Trophoblast cell (in vitro differentiated cells and primary cell): ENCODE results near the gene TMEM132C.

ENCODE experiments used
- DNase-seq, 2 donors: peaks; one replicate each; pipeline ENCODE4 v3.0.0-alpha.2; 2016
- H2AFZ ChIP-seq: 2 replicates; pipeline ENCODE4 v1.6.1; 2013; ENCODE audit warnings: low read length, moderate library complexity, mild to moderate bottlenecking; ENCODE audit not compliant: insufficient read depth, poor library complexity
- H2AK5ac ChIP-seq: 2 replicates; pipeline ENCODE4 v1.6.1; 2013; ENCODE audit warnings: mild to moderate bottlenecking, low read length
- H2BK120ac ChIP-seq: 2 replicates; pipeline ENCODE4 v1.6.1; 2013; ENCODE audit warnings: low read length, mild to moderate bottlenecking, moderate library complexity; ENCODE audit not compliant: insufficient read depth, poor library complexity
- H2BK12ac ChIP-seq: 2 replicates; pipeline ENCODE4 v1.6.1; 2013; ENCODE audit warnings: mild to moderate bottlenecking, low read length, moderate library complexity
- H2BK5ac ChIP-seq: 2 replicates; pipeline ENCODE4 v1.6.1; 2013; ENCODE audit warnings: low read length, low read depth, moderate library complexity, mild to moderate bottlenecking; ENCODE audit not compliant: poor library complexity
- H3K14ac ChIP-seq: 2 replicates; pipeline ENCODE4 v1.6.1; 2013; ENCODE audit warnings: mild to moderate bottlenecking, low read length
- H3K18ac ChIP-seq: 2 replicates; pipeline ENCODE4 v1.6.1; 2013; ENCODE audit warnings: mild to moderate bottlenecking, low read length
- H3K23ac ChIP-seq: 2 replicates; pipeline ENCODE4 v1.6.1; 2013; ENCODE audit warnings: low read length
- H3K27ac ChIP-seq: 2 replicates; pipeline ENCODE4 v1.5.1; 2013; ENCODE audit warnings: low read depth, mild to moderate bottlenecking, inconsistent platforms, low read length, moderate library complexity
- H3K27me3 ChIP-seq: 2 replicates; pipeline ENCODE4 v1.6.1; 2013; ENCODE audit warnings: inconsistent platforms, mild to moderate bottlenecking, low read length, moderate library complexity; ENCODE audit not compliant: insufficient read depth
- H3K36me3 ChIP-seq, 2 experiments: 1 replicate in 1 of 2; 2 replicates in 1 of 2; pipeline ENCODE4 v1.6.1; 2013; ENCODE audit warnings: low read length in 2 of 2, mild to moderate bottlenecking in 2 of 2, moderate library complexity in 1 of 2; ENCODE audit not compliant: insufficient read depth in 2 of 2, control insufficient read depth in 1 of 2
- H3K4ac ChIP-seq: 2 replicates; pipeline ENCODE4 v1.6.1; 2013; ENCODE audit warnings: low read depth, mild to moderate bottlenecking, low read length, moderate library complexity
- H3K4me1 ChIP-seq, 2 experiments: 1 replicate in 1 of 2; 2 replicates in 1 of 2; pipeline ENCODE4 v1.6.1; 2013; ENCODE audit warnings: low read length in 2 of 2, mild to moderate bottlenecking in 2 of 2, moderate library complexity in 1 of 2; ENCODE audit not compliant: insufficient read depth in 2 of 2, control insufficient read depth in 1 of 2
- H3K4me2 ChIP-seq: 2 replicates; pipeline ENCODE4 v1.6.1; 2013; ENCODE audit warnings: inconsistent platforms, mild to moderate bottlenecking, low read length, moderate library complexity
- H3K4me3 ChIP-seq: 2 replicates; pipeline ENCODE4 v1.5.1; 2013; ENCODE audit warnings: mild to moderate bottlenecking, low read depth, low read length, inconsistent platforms
- H3K79me1 ChIP-seq: one replicate; pipeline ENCODE4 v1.6.1; 2013; ENCODE audit warnings: low read length
- H3K79me2 ChIP-seq: 2 replicates; pipeline ENCODE4 v1.6.1; 2013; ENCODE audit warnings: low read length, mild to moderate bottlenecking; ENCODE audit not compliant: control insufficient read depth, insufficient read depth, poor library complexity
- H3K9ac ChIP-seq: 2 replicates; pipeline ENCODE4 v1.6.1; 2013; ENCODE audit warnings: mild to moderate bottlenecking, low read length
- H3K9me3 ChIP-seq: 2 replicates; pipeline ENCODE4 v1.6.1; 2013; ENCODE audit warnings: low read depth, mild to moderate bottlenecking, control low read depth, inconsistent platforms, low read length; ENCODE audit not compliant: insufficient read depth
- H4K12ac ChIP-seq: 2 replicates; pipeline ENCODE4 v1.6.1; 2013; ENCODE audit warnings: low read depth, mild to moderate bottlenecking, low read length, moderate library complexity
- H4K8ac ChIP-seq: 2 replicates; pipeline ENCODE4 v1.6.1; 2013; ENCODE audit warnings: low read depth, mild to moderate bottlenecking, low read length, moderate library complexity
- H4K91ac ChIP-seq: one replicate; pipeline ENCODE4 v1.6.1; 2013; ENCODE audit warnings: low read depth, mild to moderate bottlenecking, low read length, moderate library complexity
- WGBS: extraction: QIAGEN DNeasy Blood & Tissue Kit; methylation state at CpG from one replicate; pipeline ENCODE4 v1.1.7; 2013; ENCODE audit warnings: missing lambda C conversion rate; ENCODE audit not compliant: insufficient read length, insufficient coverage; ENCODE audit errors: extremely low coverage; 5-methylcytosine and 5-hydroxymethylcytosine counted together

The TMEM132C gene

GRCh38 chr12:128699106-128699505 lies 432.1 kb downstream of the TMEM132C start:
- H2BK120ac ChIP-seq = no peak overlapping the region
- WGBS = no CpG with 5 or more reads among the region's 4 CpGs
- no peak overlapping the region for H3K27ac ChIP-seq

GRCh38 chr12:128702371-128702770 lies 435.4 kb downstream of the TMEM132C start:
- H3K4me3 ChIP-seq = no peak overlapping the region
- no peak overlapping the region for H2BK120ac ChIP-seq
- H4K91ac ChIP-seq = no peak overlapping the region
- H4K12ac ChIP-seq = no peak overlapping the region
- no peak overlapping the region for H2BK5ac ChIP-seq
- H3K9ac ChIP-seq = no peak overlapping the region
- H3K9me3 ChIP-seq = peaks cover under 1% of the 10 kb centered on the region
- no peak overlapping the region for H3K18ac ChIP-seq
- no peak overlapping the region for H2AK5ac ChIP-seq
- no peak overlapping the region for H3K23ac ChIP-seq
- WGBS = no CpG with 5 or more reads among the region's 5 CpGs
- H3K36me3 ChIP-seq = no peaks in the 10 kb centered on the region
- H3K27ac ChIP-seq = no peak overlapping the region
- no peak overlapping the region for H3K14ac ChIP-seq
- H3K27me3 ChIP-seq = no peaks in the 10 kb centered on the region
- no peak overlapping the region for H4K8ac ChIP-seq
- no peak overlapping the region for H3K4ac ChIP-seq
- no peaks in the 10 kb centered on the region for H3K79me1 ChIP-seq
- no peaks in the 10 kb centered on the region for H3K79me2 ChIP-seq
- no peak overlapping the region for H2BK12ac ChIP-seq
- no peak for DNase-seq
- no peak overlapping the region for H2AFZ ChIP-seq
- H3K4me1 ChIP-seq = no peaks in the 10 kb centered on the region
- no peak overlapping the region for H3K4me2 ChIP-seq

More at GRCh38 chr12:128699106-128699505, 432.1 kb downstream of the TMEM132C start:
- Histone ChIP-seq H3K79me1 (no peaks in the 10 kb centered on the region), H4K12ac (no peak overlapping the region), H3K14ac (no peak overlapping the region), H3K4me2 (no peak overlapping the region), H3K27me3 (no peaks in the 10 kb centered on the region), H4K91ac (no peak overlapping the region), H3K4me1 (no peaks in the 10 kb centered on the region), H2BK5ac (no peak overlapping the region), H2BK12ac (no peak overlapping the region), H4K8ac (no peak overlapping the region), H2AFZ (no peak overlapping the region), H3K23ac (no peak overlapping the region), H3K9me3 (peaks cover 3% of the 10 kb centered on the region), H3K36me3 (no peaks in the 10 kb centered on the region), H3K4ac (no peak overlapping the region), H3K79me2 (no peaks in the 10 kb centered on the region), H3K4me3 (no peak overlapping the region), H3K18ac (no peak overlapping the region), H3K9ac (no peak overlapping the region), H2AK5ac (no peak overlapping the region)
- no peak for DNase-seq

GRCh38 chr12:128705140-128705539 lies 438.2 kb downstream of the TMEM132C start:
- no peaks in the 10 kb centered on the region for H3K4me1 ChIP-seq
- H2AK5ac ChIP-seq = no peak overlapping the region
- no peak overlapping the region for H3K4me2 ChIP-seq
- no peak overlapping the region for H4K12ac ChIP-seq
- H3K27me3 ChIP-seq = no peaks in the 10 kb centered on the region
- H3K79me1 ChIP-seq = no peaks in the 10 kb centered on the region
- H3K79me2 ChIP-seq = no peaks in the 10 kb centered on the region
- WGBS = no CpG with 5 or more reads among the region's 26 CpGs
- H2BK120ac ChIP-seq = no peak overlapping the region
- H3K4me3 ChIP-seq = no peak overlapping the region
- H3K9me3 ChIP-seq = no peaks in the 10 kb centered on the region
- no peak overlapping the region for H2BK5ac ChIP-seq
- no peak overlapping the region for H3K9ac ChIP-seq
- H4K8ac ChIP-seq = no peak overlapping the region
- H3K14ac ChIP-seq = no peak overlapping the region
- no peak overlapping the region for H3K23ac ChIP-seq
- H2AFZ ChIP-seq = no peak overlapping the region
- H3K4ac ChIP-seq = no peak overlapping the region
- DNase-seq = no peak
- no peak overlapping the region for H2BK12ac ChIP-seq
- no peak overlapping the region for H4K91ac ChIP-seq
- no peak overlapping the region for H3K18ac ChIP-seq
- no peaks in the 10 kb centered on the region for H3K36me3 ChIP-seq
- no peak overlapping the region for H3K27ac ChIP-seq

- Histone ChIP-seq H3K4me3 (no peak overlapping the region), H3K36me3 (no peaks in the 10 kb centered on the region), H3K79me2 (no peaks in the 10 kb centered on the region), H2BK120ac (no peak overlapping the region), H3K23ac (no peak overlapping the region), H3K14ac (no peak overlapping the region), H3K27ac (no peak overlapping the region), H2BK12ac (no peak overlapping the region), H3K9me3 (no peaks in the 10 kb centered on the region), H3K18ac (no peak overlapping the region), H4K12ac (no peak overlapping the region), H3K4ac (no peak overlapping the region), H2AK5ac (no peak overlapping the region), H3K79me1 (no peaks in the 10 kb centered on the region), H4K8ac (no peak overlapping the region), H3K4me2 (no peak overlapping the region), H4K91ac (no peak overlapping the region), H2AFZ (no peak overlapping the region), H3K27me3 (no peaks in the 10 kb centered on the region), H2BK5ac (no peak overlapping the region), H3K4me1 (no peaks in the 10 kb centered on the region), H3K9ac (no peak overlapping the region)
- no peak for DNase-seq
- WGBS = no CpG with 5 or more reads among the region's 8 CpGs
These were observed 440.5 kb downstream of the TMEM132C start for GRCh38 chr12:128707488-128707887.
